A549 (cell line): ENCODE results near the gene RUNX2. TPM values are rescaled to one million over a fixed set of nuclear protein-coding genes. Genes with fewer than 3 reads are reported as not detected.

Experiments
- ATAC-seq, 2 experiments: fragments of 200-7000 bp in 1 of 2; fragments of >200 bp in 1 of 2; cut with Nextera tagmentation in 1 of 2; cut with Tn5 transposase in 1 of 2; 3 replicates each; pipeline versions ENCODE4 v1.8.0 to v1.9.1; 2018 to 2020; ENCODE audit warnings: mild to moderate bottlenecking in 1 of 2, moderate library complexity in 1 of 2
- CTCF ChIA-PET: fragments of 300-600 bp; sonication (Branson Sonifier 250); formaldehyde crosslinking; extraction: SDS; loops from one replicate; lab custom pipeline; 2021; ENCODE audit warnings: antibody characterized with exemption, inconsistent platforms; lab: Yijun Ruan, JAX
- POLR2A ChIA-PET: fragments of 350-600 bp; formaldehyde crosslinking; extraction: SDS; loops from one replicate; lab custom pipeline; 2021; ENCODE audit warnings: antibody characterized with exemption, inconsistent platforms; lab: Yijun Ruan, JAX
- DNase-seq, 2 experiments: peaks; one replicate each; pipeline versions ENCODE4 v3.0.0 to v3.0.0-alpha.2; 2011 to 2016; ENCODE audit warnings: low read depth in 1 of 2, low spot score in 1 of 2
- FAIRE-seq: peaks from 2 replicates; lab custom pipeline; 2011; peaks lifted over from hg19 to GRCh38; lab: Jason Lieb, UNC
- H3K27ac ChIP-seq, 2 experiments: fragments of >200 bp; sonication (Bioruptor Twin); formaldehyde crosslinking; 3 replicates each; pipeline ENCODE4 v1.5.1; 2016 to 2017
- H3K4me1 ChIP-seq: fragments of >200 bp; sonication (Bioruptor Twin); formaldehyde crosslinking; 3 replicates; pipeline ENCODE4 v1.6.1; 2016
- H3K4me2 ChIP-seq: fragments of >200 bp; sonication (Bioruptor Twin); formaldehyde crosslinking; 3 replicates; pipeline ENCODE4 v1.6.1; 2016
- H3K4me3 ChIP-seq: fragments of >200 bp; sonication (Bioruptor Twin); formaldehyde crosslinking; 3 replicates; pipeline ENCODE4 v1.5.1; 2016
- H3K9me3 ChIP-seq: fragments of >200 bp; sonication (Bioruptor Twin); formaldehyde crosslinking; 3 replicates; pipeline ENCODE4 v1.6.1; 2016
- BCL3 ChIP-seq: fragments of >200 bp; sonication (Bioruptor Twin); formaldehyde crosslinking; IDR thresholded peaks from 3 replicates; pipeline ENCODE4 v1.6.1; 2016
- CBX2 ChIP-seq: fragments of 200-600 bp; sonication (generic); IDR thresholded peaks from 2 replicates; pipeline ENCODE4 v1.6.1; 2016; ENCODE audit warnings: low read depth, mild to moderate bottlenecking, borderline replicate concordance
- CEBPB ChIP-seq, 2 experiments: fragments of >200 bp in 1 of 2; sonication (Bioruptor Twin) in 1 of 2; formaldehyde crosslinking in 1 of 2; IDR thresholded peaks; 2 replicates each; pipeline ENCODE4 v1.6.1; 2012 to 2016
- CHD2 ChIP-seq: fragments of 150-350 bp; IDR thresholded peaks from 2 replicates; pipeline ENCODE4 v1.6.1; 2014; ENCODE audit warnings: low read length; ENCODE audit not compliant: partially characterized antibody
- CHD4 ChIP-seq: fragments of 200-600 bp; sonication (generic); IDR thresholded peaks from 2 replicates; pipeline ENCODE4 v1.6.1; 2016; ENCODE audit warnings: antibody characterized with exemption, mild to moderate bottlenecking, borderline replicate concordance
- EP300 ChIP-seq, 2 experiments: fragments of >200 bp; sonication (Bioruptor Twin); formaldehyde crosslinking; IDR thresholded peaks; 2 replicates in 1 of 2; 3 replicates in 1 of 2; pipeline ENCODE4 v1.6.1; 2016 to 2017
- FOXS1 ChIP-seq: fragments of 250-450 bp; sonication (Bioruptor Pico); IDR thresholded peaks from 2 replicates; pipeline ENCODE4 v1.5.0; 2020; ENCODE audit warnings: mild to moderate bottlenecking, moderate library complexity
- HDAC2 ChIP-seq: fragments of 200-600 bp; sonication (generic); IDR thresholded peaks from 2 replicates; pipeline ENCODE4 v1.6.1; 2016
- HES2 ChIP-seq: fragments of >200 bp; sonication (Bioruptor Twin); formaldehyde crosslinking; IDR thresholded peaks from 2 replicates; pipeline ENCODE4 v1.6.1; 2016
- HMGXB4 ChIP-seq: fragments of 250-450 bp; sonication (Bioruptor Pico); IDR thresholded peaks from 2 replicates; pipeline ENCODE4 v1.5.0; 2021; ENCODE audit warnings: mild to moderate bottlenecking, moderate library complexity, borderline replicate concordance
- HOXA7 ChIP-seq: fragments of 250-450 bp; sonication (Bioruptor Pico); IDR thresholded peaks from 2 replicates; pipeline ENCODE4 v1.5.0; 2020; ENCODE audit warnings: mild to moderate bottlenecking, moderate library complexity
- JUNB ChIP-seq: fragments of >200 bp; sonication (Bioruptor Twin); formaldehyde crosslinking; IDR thresholded peaks from 2 replicates; pipeline ENCODE4 v1.6.1; 2016
- MAX ChIP-seq: IDR thresholded peaks from 2 replicates; pipeline ENCODE4 v1.6.1; 2012
- MAZ ChIP-seq: fragments of 150-350 bp; IDR thresholded peaks from 2 replicates; pipeline ENCODE4 v1.6.1; 2014; ENCODE audit warnings: antibody characterized with exemption, low read depth, low read length, borderline replicate concordance
- PBX3 ChIP-seq: IDR thresholded peaks from 2 replicates; pipeline ENCODE4 v1.6.1; 2012
- SMC3 ChIP-seq: fragments of >200 bp; sonication (Bioruptor Twin); formaldehyde crosslinking; IDR thresholded peaks from 3 replicates; pipeline ENCODE4 v1.6.1; 2018; ENCODE audit warnings: inconsistent platforms
- TFCP2L1 ChIP-seq: fragments of 250-450 bp; sonication (Bioruptor Pico); IDR thresholded peaks from 2 replicates; pipeline ENCODE4 v1.5.0; 2021; ENCODE audit warnings: mild to moderate bottlenecking
- USF2 ChIP-seq: fragments of 450-650 bp; IDR thresholded peaks from 2 replicates; pipeline ENCODE4 v1.6.1; 2014; ENCODE audit warnings: antibody characterized with exemption
- ZC3H11A ChIP-seq: fragments of 450-650 bp; IDR thresholded peaks from 2 replicates; pipeline ENCODE4 v1.6.1; 2014; ENCODE audit warnings: antibody characterized with exemption, mild to moderate bottlenecking
- ZNF302 ChIP-seq: fragments of 250-450 bp; sonication (Bioruptor Pico); IDR thresholded peaks from 2 replicates; pipeline ENCODE4 v1.9.0; 2021; ENCODE audit warnings: inconsistent platforms, mild to moderate bottlenecking, moderate library complexity
- WGBS: methylation state at CpG from one replicate; pipeline ENCODE4 v1.1.6; 2017; ENCODE audit errors: missing lambda C conversion rate; 5-methylcytosine and 5-hydroxymethylcytosine counted together
- polyA plus RNA-seq, 4 experiments: library from polyadenylated mRNA; depleted of rRNA in 3 of 4; stranded (reverse); fragments of >200 nt; fragmentation: RNase III in 1 of 4; extraction: RNeasy Plus Mini Kit Qiagen cat#74134 plus additional on column Dnase treatment in 1 of 4; gene quantifications; 2 replicates in 3 of 4; 3 replicates in 1 of 4; pipeline ENCODE4 v1.2.3, GENCODE V29; 2011 to 2017

The RUNX2 gene
- polyA plus RNA-seq, 2 of the 4 experiments (the other 2 are of a cell fraction): 0.13 to 0.83 TPM

- H3K27ac ChIP-seq: no peak overlapping the region
- no peak overlapping the region for H3K4me3 ChIP-seq
- FAIRE-seq (no peak), DNase-seq (no peak), ATAC-seq (no peak)
- no peak overlapping the region for H3K4me2 ChIP-seq
- whole genome bisulfite sequencing: 86% methylated on average over 2 of the region's 2 CpGs
- H3K9me3 ChIP-seq: no peaks in the 10 kb centered on the region
- ChIA-PET CTCF (no interaction called here), POLR2A (no interaction called here)
- no peaks in the 10 kb centered on the region for H3K4me1 ChIP-seq
- TF ChIP-seq HDAC2: no peak
- TF ChIP-seq JUNB: no peak
- TF ChIP-seq MAZ: no peak
Observed at GRCh38 chr6:45531999-45532595, 204.0 kb downstream of the RUNX2 start.

GRCh38 chr6:45532721-45533210, 204.6 kb downstream of the RUNX2 start:
- ChIA-PET POLR2A (no interaction called here), CTCF (no interaction called here)
- TF ChIP-seq BCL3: no peak
- no peak for TF ChIP-seq TFCP2L1 (CRISPR knock-in tag)
- no peak for TF ChIP-seq CHD4
- no peak for TF ChIP-seq ZNF302 (CRISPR knock-in tag)
- TF ChIP-seq SMC3: no peak
- TF ChIP-seq HDAC2: no peak
- TF ChIP-seq EP300 (IDR thresholded peaks at IDR 0.05): no peak
- TF ChIP-seq FOXS1 (CRISPR knock-in tag): no peak
- no peak for TF ChIP-seq HMGXB4 (CRISPR knock-in tag)
- no peak for TF ChIP-seq CBX2
- no peak for TF ChIP-seq HOXA7
- no peak for TF ChIP-seq MAX
- TF ChIP-seq USF2: no peak
- TF ChIP-seq CEBPB (IDR thresholded peaks at IDR 0.05): no peak
- TF ChIP-seq ZC3H11A: no peak
- no peak for TF ChIP-seq CHD2
- TF ChIP-seq PBX3: no peak
- no peak for TF ChIP-seq HES2
- no peaks in the 10 kb centered on the region for H3K4me1 ChIP-seq
- ATAC-seq: no peak
- H3K27ac ChIP-seq: no peak overlapping the region
- H3K4me2 ChIP-seq: no peak overlapping the region
- no peak for FAIRE-seq
- no peak overlapping the region for H3K4me3 ChIP-seq
- no peak for DNase-seq
- 61% methylated on average over 6 of the region's 6 CpGs for WGBS
- H3K9me3 ChIP-seq: no peaks in the 10 kb centered on the region
